Kidney tubule cell (primary cell): Measurements from ENCODE around the gene FRRS1L.

Experiments
- DNase-seq: peaks from one replicate; pipeline ENCODE4 v3.0.0-alpha.2; 2018; ENCODE audit warnings: low spot score

The FRRS1L gene

GRCh38 chr9:109176386-109176785, 9.3 kb upstream of the FRRS1L start:
- DNase-seq, result no peak

GRCh38 chr9:109172935-109173334, 5.9 kb upstream of the FRRS1L start:
- no peak for DNase-seq

GRCh38 chr9:109171926-109172325, 4.9 kb upstream of the FRRS1L start:
- DNase-seq, result no peak

- DNase-seq, result no peak
These were observed 1.1 kb upstream of the FRRS1L start for GRCh38 chr9:109168170-109168569.

GRCh38 chr9:109167716-109168115, 667 bp upstream of the FRRS1L start:
- DNase-seq, result no peak

GRCh38 chr9:109166171-109166770, 778 bp downstream of the FRRS1L start:
- no peak for DNase-seq

GRCh38 chr9:109164042-109164441, 3.0 kb downstream of the FRRS1L start:
- no peak for DNase-seq

GRCh38 chr9:109163194-109163593, 3.9 kb downstream of the FRRS1L start:
- no peak for DNase-seq

- DNase-seq, result no peak
These were observed 4.4 kb downstream of the FRRS1L start for GRCh38 chr9:109162677-109163076.

- DNase-seq, result no peak
These were observed 5.6 kb downstream of the FRRS1L start for GRCh38 chr9:109161471-109161870.

- DNase-seq, result no peak
These were observed 7.5 kb downstream of the FRRS1L start for GRCh38 chr9:109159583-109159982.

- DNase-seq, result no peak
These were observed 8.4 kb downstream of the FRRS1L start for GRCh38 chr9:109158651-109159050.

- DNase-seq, result no peak
These were observed 10.3 kb downstream of the FRRS1L start for GRCh38 chr9:109156708-109157107.

- DNase-seq, result no peak
These were observed 16.0 kb downstream of the FRRS1L start for GRCh38 chr9:109150925-109151545.

- no peak for DNase-seq
These were observed 17.3 kb downstream of the FRRS1L start for GRCh38 chr9:109149722-109150121.

GRCh38 chr9:109149089-109149488, 18.0 kb downstream of the FRRS1L start:
- DNase-seq, result no peak

GRCh38 chr9:109145051-109145450, 22.0 kb downstream of the FRRS1L start:
- DNase-seq, result no peak

- peak; percentile 45 for DNase-seq
These were observed 23.0 kb downstream of the FRRS1L start for GRCh38 chr9:109143881-109144562.

GRCh38 chr9:109141375-109141774, 25.7 kb downstream of the FRRS1L start:
- no peak for DNase-seq

- peak; percentile 6 for DNase-seq
These were observed 27.2 kb downstream of the FRRS1L start for GRCh38 chr9:109139851-109140250.

- no peak for DNase-seq
These were observed 28.6 kb downstream of the FRRS1L start for GRCh38 chr9:109138421-109138820.

- no peak for DNase-seq
These were observed 32.9 kb downstream of the FRRS1L start for GRCh38 chr9:109134167-109134578.

- DNase-seq, result no peak
These were observed 33.5 kb downstream of the FRRS1L start for GRCh38 chr9:109133533-109133932.
